Measurements from ENCODE around the gene SREBF2. TPM values are rescaled to one million over a fixed set of nuclear protein-coding genes. Genes with fewer than 3 reads are reported as not detected.

SREBF2 gene
- total and polyA plus RNA-seq, 2 of the 8 experiments (the other 6 are each of a cell fraction or from before 2014, with no cell fraction given) = 125 to 144 TPM

GRCh38 chr22:41891407-41891806 lies 58.5 kb downstream of the SREBF2 start:
- Histone ChIP-seq H2AK5ac (ENCODE audit: low read depth, low read length) (no peak overlapping the region), H3K9ac (replicated peaks in 1 of 4; ENCODE audit: extremely low read depth in 1 of 4, low read depth in 3 of 4, low read length in 3 of 4) (no peak overlapping the region), H3K18ac (ENCODE audit: extremely low read depth, low read length) (no peak overlapping the region), H3K79me2 (ENCODE audit: control insufficient read depth in 1 of 2, insufficient read depth in 2 of 2, low read length in 2 of 2) (no peaks in the 10 kb centered on the region), H3K56ac (replicated peaks; ENCODE audit: insufficient read length, low read depth, low read length) (no peak overlapping the region), H3K23me2 (ENCODE audit: low read depth, low read length) (no peaks in the 10 kb centered on the region), H3K9me3 (ENCODE audit: insufficient read depth in 2 of 2, low read depth in 1 of 2, low read length in 1 of 2) (no peaks in the 10 kb centered on the region), H3K27me3 (replicated peaks in 1 of 4; ENCODE audit: control insufficient read depth in 3 of 4, extremely low read depth in 1 of 4, insufficient read depth in 3 of 4, low read length in 3 of 4) (no peaks in the 10 kb centered on the region), H3K27ac (ENCODE audit: low read depth, low read length) (no peak overlapping the region), H3K14ac (ENCODE audit: insufficient read length) (no peak overlapping the region), H3K36me3 (ENCODE audit: control insufficient read depth in 2 of 4, insufficient read depth in 4 of 4, low read length in 3 of 4) (peaks cover 37 to 76% (median 54%) of the 10 kb centered on the region in 4 experiments), H3K23ac (ENCODE audit: insufficient read length) (no peak overlapping the region), H3K4me2 (ENCODE audit: insufficient read depth in 1 of 2, low read depth in 2 of 2, low read length in 2 of 2) (no peak overlapping the region), H3K4me3 (ENCODE audit: extremely low read depth in 1 of 4, insufficient read depth in 2 of 4, low read depth in 3 of 4, low read length in 4 of 4) (no peak overlapping the region), H2AFZ (ENCODE audit: low read length) (no peak overlapping the region), H3K4me1 (replicated peaks in 1 of 4; ENCODE audit: control insufficient read depth in 3 of 4, insufficient read depth in 4 of 4, low read length in 3 of 4) (no peaks in the 10 kb centered on the region), H2BK12ac (ENCODE audit: low read depth, low read length) (no peak overlapping the region), H2BK5ac (ENCODE audit: low read depth, low read length) (no peak overlapping the region), H3K79me1 (ENCODE audit: low read depth, low read length) (no peaks in the 10 kb centered on the region; the same call in 1 of the 2 replicates), H4K20me1 (replicated peaks in 1 of 2; ENCODE audit: control insufficient read depth in 1 of 2, insufficient read depth in 2 of 2, low read length in 2 of 2) (peaks cover 3 to 11% of the 10 kb centered on the region in 2 experiments), H2BK20ac (ENCODE audit: low read length) (no peak overlapping the region), H4K91ac (replicated peaks; ENCODE audit: insufficient read length, low read length) (no peak overlapping the region), H2BK120ac (replicated peaks; ENCODE audit: low read depth, low read length) (no peak overlapping the region), H2BK15ac (ENCODE audit: low read length) (no peak overlapping the region), H4K5ac (ENCODE audit: insufficient read length, low read depth, low read length) (no peak overlapping the region), H3K4ac (replicated peaks; ENCODE audit: insufficient read length, low read depth, low read length) (no peak overlapping the region), H4K8ac (ENCODE audit: extremely low read depth, insufficient read depth, low read length) (no peak overlapping the region)
- WGBS, 2 experiments (ENCODE audit: extremely low coverage in 1 of 2, insufficient coverage in 1 of 2, insufficient read length in 1 of 2, insufficient replicate concordance in 2 of 2, low coverage in 1 of 2, low lambda C conversion rate in 2 of 2, missing lambda C conversion rate in 1 of 2) = 92% methylated on average over 9 of the region's 9 CpGs; no CpG with 5 or more reads in 1 of the 2 experiments
- ChIA-PET POLR2A (ENCODE audit: partially characterized antibody) (interaction anchor here (1.5 kb wide), 1 partner anchor 9 kb away, joined by 3 read pairs; no protein-coding TSS in a partner anchor), CTCF (ENCODE audit: partially characterized antibody) (interaction anchor here (0.7 to 1.4 kb wide), 2 partner anchors 17 to 41 kb away, joined by 3 read pairs; no protein-coding TSS in a partner anchor)
- no peak for FAIRE-seq
- DNase-seq (ENCODE audit: low read depth in 1 of 2, low spot score in 2 of 2) = no peak
- no peak for TF ChIP-seq JUN (IDR thresholded peaks at IDR 0.05; ENCODE audit: low read depth, low read length)
- TF ChIP-seq RFX5 (IDR thresholded peaks at IDR 0.05; ENCODE audit: borderline replicate concordance, low read depth, low read length) = no peak
- TF ChIP-seq RBBP5 (IDR thresholded peaks at IDR 0.05; ENCODE audit: borderline replicate concordance, low read depth, low read length) = no peak
- TF ChIP-seq RXRA (IDR thresholded peaks at IDR 0.05; ENCODE audit: insufficient read depth, low read depth, low read length) = no peak
- no peak for TF ChIP-seq CBX8 (IDR thresholded peaks at IDR 0.05; ENCODE audit: borderline replicate concordance, low read depth, low read length)
- TF ChIP-seq SRF (IDR thresholded peaks at IDR 0.05; ENCODE audit: low read depth, low read length) = no peak
- no peak for TF ChIP-seq SP1 (IDR thresholded peaks at IDR 0.05; ENCODE audit: low read depth, low read length)
- no peak for TF ChIP-seq SUZ12 (IDR thresholded peaks at IDR 0.05; ENCODE audit: low read length)
- no peak for TF ChIP-seq SIN3A (conservative IDR thresholded peaks at IDR 0.05 in 1 of 2, IDR thresholded peaks at IDR 0.05 in 1 of 2; ENCODE audit: low read depth in 1 of 2, low read length in 2 of 2)
- TF ChIP-seq POLR2AphosphoS5 (IDR thresholded peaks at IDR 0.05; ENCODE audit: low read depth, low read length) = no peak
- no peak for TF ChIP-seq ATF2 (IDR thresholded peaks at IDR 0.05; ENCODE audit: low read length)
- no peak for TF ChIP-seq EP300 (IDR thresholded peaks at IDR 0.05; ENCODE audit: borderline replicate concordance in 1 of 2, low read depth in 2 of 2, low read length in 2 of 2)

All from H1 (cell line).